A549 (cell line): ENCODE measurements around the gene ARHGEF10L.

Source experiments
- BCL3 ChIP-seq: fragments of >200 bp; sonication (Bioruptor Twin); formaldehyde crosslinking; IDR thresholded peaks from 3 replicates; pipeline ENCODE4 v1.6.1; 2016
- CBX8 ChIP-seq: fragments of 200-600 bp; sonication (generic); IDR thresholded peaks from 2 replicates; pipeline ENCODE4 v1.6.1; 2016
- NFE2L2 ChIP-seq: fragments of 150-350 bp; conservative IDR thresholded peaks from 2 replicates; pipeline ENCODE4 v1.6.1; 2014; ENCODE audit warnings: low read length

- TF ChIP-seq CBX8 (no peak), NFE2L2 (no peak), BCL3 (no peak)
Observed at GRCh38 chr1:17598251-17598650, 58.8 kb downstream of the ARHGEF10L start.
